HEK293 (cell line): ENCODE measurements around the gene RNF182.
A peak's percentile ranks its signal among the peaks of the same experiment; 100 is the strongest.

Source experiments
- FEZF1 ChIP-seq: fragments of 450-650 bp; formaldehyde crosslinking; IDR thresholded peaks from 2 replicates; pipeline ENCODE4 v1.5.1; 2016; ENCODE audit warnings: missing biosample characterization, missing genetic modification characterization
- KLF9 ChIP-seq: fragments of 450-650 bp; formaldehyde crosslinking; IDR thresholded peaks from 2 replicates; pipeline ENCODE4 v1.5.1; 2016; ENCODE audit warnings: missing biosample characterization, missing genetic modification characterization, low read depth
- SCRT2 ChIP-seq: fragments of 450-650 bp; formaldehyde crosslinking; IDR thresholded peaks from 2 replicates; pipeline ENCODE4 v1.5.1; 2016; ENCODE audit warnings: missing biosample characterization, missing genetic modification characterization
- SP3 ChIP-seq: fragments of 450-650 bp; formaldehyde crosslinking; IDR thresholded peaks from 2 replicates; pipeline ENCODE4 v1.5.1; 2016; ENCODE audit warnings: missing biosample characterization, missing genetic modification characterization
- SP7 ChIP-seq: fragments of 450-650 bp; formaldehyde crosslinking; IDR thresholded peaks from 2 replicates; pipeline ENCODE4 v1.5.1; 2016; ENCODE audit warnings: missing biosample characterization, missing genetic modification characterization
- ZBTB17 ChIP-seq: fragments of 450-650 bp; formaldehyde crosslinking; IDR thresholded peaks from 2 replicates; pipeline ENCODE4 v1.5.1; 2016; ENCODE audit warnings: missing biosample characterization, missing genetic modification characterization
- ZBTB20 ChIP-seq: fragments of 450-650 bp; formaldehyde crosslinking; IDR thresholded peaks from 2 replicates; pipeline ENCODE4 v1.5.1; 2016; ENCODE audit warnings: missing biosample characterization, missing genetic modification characterization
- ZBTB7A ChIP-seq: fragments of 450-650 bp; formaldehyde crosslinking; IDR thresholded peaks from 2 replicates; pipeline ENCODE4 v1.5.1; 2016; ENCODE audit warnings: low read depth, missing biosample characterization, missing genetic modification characterization
- ZFP37 ChIP-seq: fragments of 450-650 bp; formaldehyde crosslinking; IDR thresholded peaks from 2 replicates; pipeline ENCODE4 v1.5.1; 2016; ENCODE audit warnings: missing biosample characterization, missing genetic modification characterization
- ZIC2 ChIP-seq: fragments of 450-650 bp; formaldehyde crosslinking; IDR thresholded peaks from 2 replicates; pipeline ENCODE4 v1.5.1; 2016; ENCODE audit warnings: missing biosample characterization, missing genetic modification characterization
- ZNF155 ChIP-seq: fragments of 450-650 bp; formaldehyde crosslinking; IDR thresholded peaks from 2 replicates; pipeline ENCODE4 v1.5.1; 2016; ENCODE audit warnings: missing biosample characterization, missing genetic modification characterization
- ZNF2 ChIP-seq: fragments of 450-650 bp; formaldehyde crosslinking; IDR thresholded peaks from 2 replicates; pipeline ENCODE4 v1.5.1; 2016; ENCODE audit warnings: missing biosample characterization, missing genetic modification characterization
- ZNF302 ChIP-seq: fragments of 450-650 bp; formaldehyde crosslinking; IDR thresholded peaks from 2 replicates; pipeline ENCODE4 v1.5.1; 2016; ENCODE audit warnings: missing biosample characterization, missing genetic modification characterization, low read depth
- ZNF324 ChIP-seq: fragments of 450-650 bp; formaldehyde crosslinking; IDR thresholded peaks from 2 replicates; pipeline ENCODE4 v1.5.1; 2016; ENCODE audit warnings: missing biosample characterization, missing genetic modification characterization
- ZNF366 ChIP-seq: fragments of 450-650 bp; formaldehyde crosslinking; conservative IDR thresholded peaks from 2 replicates; pipeline ENCODE4 v1.5.1; 2016; ENCODE audit warnings: missing biosample characterization, missing genetic modification characterization
- ZNF391 ChIP-seq: fragments of 450-650 bp; formaldehyde crosslinking; IDR thresholded peaks from 2 replicates; pipeline ENCODE4 v1.5.1; 2016; ENCODE audit warnings: low read depth, missing biosample characterization, missing genetic modification characterization, borderline replicate concordance
- ZNF544 ChIP-seq: fragments of 450-650 bp; formaldehyde crosslinking; IDR thresholded peaks from 2 replicates; pipeline ENCODE4 v1.5.0; 2017; ENCODE audit warnings: missing biosample characterization, missing genetic modification characterization
- ZNF548 ChIP-seq: fragments of 450-650 bp; formaldehyde crosslinking; IDR thresholded peaks from 2 replicates; pipeline ENCODE4 v1.5.1; 2016; ENCODE audit warnings: missing biosample characterization, missing genetic modification characterization
- ZNF624 ChIP-seq: fragments of 450-650 bp; formaldehyde crosslinking; IDR thresholded peaks from 2 replicates; pipeline ENCODE4 v1.5.1; 2017; ENCODE audit warnings: missing biosample characterization, missing genetic modification characterization
- ZNF670 ChIP-seq: fragments of 450-650 bp; formaldehyde crosslinking; IDR thresholded peaks from 2 replicates; pipeline ENCODE4 v1.5.1; 2016; ENCODE audit warnings: missing biosample characterization, missing genetic modification characterization, low read depth
- ZNF777 ChIP-seq: fragments of 450-650 bp; formaldehyde crosslinking; IDR thresholded peaks from 2 replicates; pipeline ENCODE4 v1.5.1; 2017; ENCODE audit warnings: missing biosample characterization, missing genetic modification characterization, borderline replicate concordance
- ZSCAN23 ChIP-seq: fragments of 450-650 bp; formaldehyde crosslinking; IDR thresholded peaks from 2 replicates; pipeline ENCODE4 v1.5.1; 2016; ENCODE audit warnings: missing biosample characterization, missing genetic modification characterization
- ZXDB ChIP-seq: fragments of 450-650 bp; formaldehyde crosslinking; IDR thresholded peaks from 2 replicates; pipeline ENCODE4 v1.5.1; 2016; ENCODE audit warnings: missing biosample characterization, missing genetic modification characterization
- TF ChIP-seq, protein P1 (sequence below): fragments of 450-650 bp; formaldehyde crosslinking; IDR thresholded peaks from 2 replicates; pipeline ENCODE4 v1.5.1; 2016; ENCODE audit warnings: missing biosample characterization, missing genetic modification characterization
- TF ChIP-seq, protein P2 (sequence below): fragments of 450-650 bp; formaldehyde crosslinking; IDR thresholded peaks from 2 replicates; pipeline ENCODE4 v1.5.1; 2016; ENCODE audit warnings: missing biosample characterization, missing genetic modification characterization
- TF ChIP-seq, protein P3 (sequence below): fragments of 450-650 bp; formaldehyde crosslinking; optimal IDR thresholded peaks from 2 replicates; pipeline ENCODE3; 2016; ENCODE audit warnings: missing biosample characterization, mild to moderate bottlenecking, missing genetic modification characterization
- TF ChIP-seq, protein P4 (sequence below): fragments of 450-650 bp; formaldehyde crosslinking; IDR thresholded peaks from 2 replicates; pipeline ENCODE4 v1.5.1; 2016; ENCODE audit warnings: missing biosample characterization, missing genetic modification characterization
- TF ChIP-seq, protein P5 (sequence below): fragments of 450-650 bp; formaldehyde crosslinking; IDR thresholded peaks from 2 replicates; pipeline ENCODE4 v1.5.1; 2016; ENCODE audit warnings: missing biosample characterization, missing genetic modification characterization
- TF ChIP-seq, protein P6 (sequence below): fragments of 450-650 bp; formaldehyde crosslinking; IDR thresholded peaks from 2 replicates; pipeline ENCODE4 v1.5.1; 2017; ENCODE audit warnings: missing biosample characterization, missing genetic modification characterization

Gene RNF182

DNA sequence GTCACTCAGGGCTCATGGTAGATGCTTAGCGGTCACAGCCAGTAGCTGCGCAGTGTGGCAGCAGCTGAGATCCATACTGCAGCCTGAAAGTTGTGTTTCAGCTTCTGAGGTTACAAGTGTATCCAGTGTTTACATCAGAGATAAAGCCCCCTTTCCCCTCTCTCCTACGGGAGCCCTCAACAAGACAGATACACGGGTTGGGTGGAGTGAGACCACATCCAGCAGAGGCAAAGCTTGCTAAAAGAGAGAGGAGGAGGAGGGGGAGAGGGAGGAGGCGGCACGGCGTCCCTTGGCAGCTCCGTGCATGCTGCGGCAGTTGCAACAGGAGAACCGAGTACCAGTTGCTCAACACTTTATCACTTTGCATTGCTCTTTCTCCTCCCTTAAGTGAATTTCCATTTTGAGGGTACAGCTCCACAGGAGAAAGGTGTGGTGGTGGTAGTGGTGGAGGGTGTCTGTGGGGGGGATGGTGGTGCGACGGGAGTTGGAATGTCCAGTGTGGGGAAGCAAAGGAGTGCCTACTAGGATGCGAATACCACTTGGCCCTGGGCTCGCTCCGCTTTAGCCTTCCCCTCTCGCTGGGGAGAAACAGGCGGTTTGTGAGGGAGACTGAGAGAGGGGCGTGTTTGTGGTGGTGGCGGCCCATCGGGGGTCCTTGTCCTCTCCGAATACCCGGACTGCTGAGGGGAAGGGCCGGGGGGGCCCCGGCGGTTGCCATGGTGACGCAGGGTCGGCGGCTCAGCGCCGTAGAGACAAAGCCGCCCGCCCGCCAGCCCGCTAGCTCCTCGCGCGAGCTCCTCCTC, 405 bp upstream of the RNF182 start (continued):
- TF ChIP-seq ZNF391 (tag by site-specific recombination) = 0 out of 2 replicates have a peak, but pooled peaks have one; percentile 30
- TF ChIP-seq, protein P1, sequence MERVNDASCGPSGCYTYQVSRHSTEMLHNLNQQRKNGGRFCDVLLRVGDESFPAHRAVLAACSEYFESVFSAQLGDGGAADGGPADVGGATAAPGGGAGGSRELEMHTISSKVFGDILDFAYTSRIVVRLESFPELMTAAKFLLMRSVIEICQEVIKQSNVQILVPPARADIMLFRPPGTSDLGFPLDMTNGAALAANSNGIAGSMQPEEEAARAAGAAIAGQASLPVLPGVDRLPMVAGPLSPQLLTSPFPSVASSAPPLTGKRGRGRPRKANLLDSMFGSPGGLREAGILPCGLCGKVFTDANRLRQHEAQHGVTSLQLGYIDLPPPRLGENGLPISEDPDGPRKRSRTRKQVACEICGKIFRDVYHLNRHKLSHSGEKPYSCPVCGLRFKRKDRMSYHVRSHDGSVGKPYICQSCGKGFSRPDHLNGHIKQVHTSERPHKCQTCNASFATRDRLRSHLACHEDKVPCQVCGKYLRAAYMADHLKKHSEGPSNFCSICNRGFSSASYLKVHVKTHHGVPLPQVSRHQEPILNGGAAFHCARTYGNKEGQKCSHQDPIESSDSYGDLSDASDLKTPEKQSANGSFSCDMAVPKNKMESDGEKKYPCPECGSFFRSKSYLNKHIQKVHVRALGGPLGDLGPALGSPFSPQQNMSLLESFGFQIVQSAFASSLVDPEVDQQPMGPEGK = peak; percentile 87
- TF ChIP-seq, protein P2, sequence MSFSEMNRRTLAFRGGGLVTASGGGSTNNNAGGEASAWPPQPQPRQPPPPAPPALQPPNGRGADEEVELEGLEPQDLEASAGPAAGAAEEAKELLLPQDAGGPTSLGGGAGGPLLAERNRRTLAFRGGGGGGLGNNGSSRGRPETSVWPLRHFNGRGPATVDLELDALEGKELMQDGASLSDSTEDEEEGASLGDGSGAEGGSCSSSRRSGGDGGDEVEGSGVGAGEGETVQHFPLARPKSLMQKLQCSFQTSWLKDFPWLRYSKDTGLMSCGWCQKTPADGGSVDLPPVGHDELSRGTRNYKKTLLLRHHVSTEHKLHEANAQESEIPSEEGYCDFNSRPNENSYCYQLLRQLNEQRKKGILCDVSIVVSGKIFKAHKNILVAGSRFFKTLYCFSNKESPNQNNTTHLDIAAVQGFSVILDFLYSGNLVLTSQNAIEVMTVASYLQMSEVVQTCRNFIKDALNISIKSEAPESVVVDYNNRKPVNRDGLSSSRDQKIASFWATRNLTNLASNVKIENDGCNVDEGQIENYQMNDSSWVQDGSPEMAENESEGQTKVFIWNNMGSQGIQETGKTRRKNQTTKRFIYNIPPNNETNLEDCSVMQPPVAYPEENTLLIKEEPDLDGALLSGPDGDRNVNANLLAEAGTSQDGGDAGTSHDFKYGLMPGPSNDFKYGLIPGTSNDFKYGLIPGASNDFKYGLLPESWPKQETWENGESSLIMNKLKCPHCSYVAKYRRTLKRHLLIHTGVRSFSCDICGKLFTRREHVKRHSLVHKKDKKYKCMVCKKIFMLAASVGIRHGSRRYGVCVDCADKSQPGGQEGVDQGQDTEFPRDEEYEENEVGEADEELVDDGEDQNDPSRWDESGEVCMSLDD (tag by site-specific recombination) = peak; percentile 66; the same call in 1 of the 2 replicates
- peak; percentile 48 for TF ChIP-seq KLF9
- peak; percentile 89 for TF ChIP-seq ZNF2
- TF ChIP-seq, protein P3, sequence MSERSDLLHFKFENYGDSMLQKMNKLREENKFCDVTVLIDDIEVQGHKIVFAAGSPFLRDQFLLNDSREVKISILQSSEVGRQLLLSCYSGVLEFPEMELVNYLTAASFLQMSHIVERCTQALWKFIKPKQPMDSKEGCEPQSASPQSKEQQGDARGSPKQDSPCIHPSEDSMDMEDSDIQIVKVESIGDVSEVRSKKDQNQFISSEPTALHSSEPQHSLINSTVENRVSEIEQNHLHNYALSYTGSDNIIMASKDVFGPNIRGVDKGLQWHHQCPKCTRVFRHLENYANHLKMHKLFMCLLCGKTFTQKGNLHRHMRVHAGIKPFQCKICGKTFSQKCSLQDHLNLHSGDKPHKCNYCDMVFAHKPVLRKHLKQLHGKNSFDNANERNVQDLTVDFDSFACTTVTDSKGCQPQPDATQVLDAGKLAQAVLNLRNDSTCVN (tag by site-specific recombination) = peak; percentile 42
- TF ChIP-seq ZNF544 (tag by site-specific recombination) = no peak
- peak; percentile 74; the same call in 1 of the 2 replicates for TF ChIP-seq SP7 (tag by site-specific recombination)
- peak; percentile 55 for TF ChIP-seq ZXDB
- 0 out of 2 replicates have a peak, but pooled peaks have one; percentile 34 for TF ChIP-seq ZNF324
- peak; percentile 73 for TF ChIP-seq ZNF366 (tag by site-specific recombination)
- TF ChIP-seq ZNF624 = no peak
- TF ChIP-seq ZFP37 = peak; percentile 58; the same call in 1 of the 2 replicates
- peak; percentile 27; the same call in 1 of the 2 replicates for TF ChIP-seq SP3
- no peak for TF ChIP-seq ZNF670 (tag by site-specific recombination)
- TF ChIP-seq ZIC2 (tag by site-specific recombination) = peak; percentile 59
- no peak for TF ChIP-seq ZSCAN23
- peak; percentile 85; the same call in 1 of the 2 replicates for TF ChIP-seq ZNF777
- 0 out of 2 replicates have a peak, but pooled peaks have one; percentile 33 for TF ChIP-seq ZNF548 (tag by site-specific recombination)
- peak; percentile 65 for TF ChIP-seq FEZF1
- peak; percentile 88 for TF ChIP-seq ZBTB20
- TF ChIP-seq ZNF155 (tag by site-specific recombination) = no peak
- TF ChIP-seq, protein P4, sequence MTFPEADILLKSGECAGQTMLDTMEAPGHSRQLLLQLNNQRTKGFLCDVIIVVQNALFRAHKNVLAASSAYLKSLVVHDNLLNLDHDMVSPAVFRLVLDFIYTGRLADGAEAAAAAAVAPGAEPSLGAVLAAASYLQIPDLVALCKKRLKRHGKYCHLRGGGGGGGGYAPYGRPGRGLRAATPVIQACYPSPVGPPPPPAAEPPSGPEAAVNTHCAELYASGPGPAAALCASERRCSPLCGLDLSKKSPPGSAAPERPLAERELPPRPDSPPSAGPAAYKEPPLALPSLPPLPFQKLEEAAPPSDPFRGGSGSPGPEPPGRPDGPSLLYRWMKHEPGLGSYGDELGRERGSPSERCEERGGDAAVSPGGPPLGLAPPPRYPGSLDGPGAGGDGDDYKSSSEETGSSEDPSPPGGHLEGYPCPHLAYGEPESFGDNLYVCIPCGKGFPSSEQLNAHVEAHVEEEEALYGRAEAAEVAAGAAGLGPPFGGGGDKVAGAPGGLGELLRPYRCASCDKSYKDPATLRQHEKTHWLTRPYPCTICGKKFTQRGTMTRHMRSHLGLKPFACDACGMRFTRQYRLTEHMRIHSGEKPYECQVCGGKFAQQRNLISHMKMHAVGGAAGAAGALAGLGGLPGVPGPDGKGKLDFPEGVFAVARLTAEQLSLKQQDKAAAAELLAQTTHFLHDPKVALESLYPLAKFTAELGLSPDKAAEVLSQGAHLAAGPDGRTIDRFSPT (tag by site-specific recombination) = peak; percentile 79
- TF ChIP-seq, protein P5, sequence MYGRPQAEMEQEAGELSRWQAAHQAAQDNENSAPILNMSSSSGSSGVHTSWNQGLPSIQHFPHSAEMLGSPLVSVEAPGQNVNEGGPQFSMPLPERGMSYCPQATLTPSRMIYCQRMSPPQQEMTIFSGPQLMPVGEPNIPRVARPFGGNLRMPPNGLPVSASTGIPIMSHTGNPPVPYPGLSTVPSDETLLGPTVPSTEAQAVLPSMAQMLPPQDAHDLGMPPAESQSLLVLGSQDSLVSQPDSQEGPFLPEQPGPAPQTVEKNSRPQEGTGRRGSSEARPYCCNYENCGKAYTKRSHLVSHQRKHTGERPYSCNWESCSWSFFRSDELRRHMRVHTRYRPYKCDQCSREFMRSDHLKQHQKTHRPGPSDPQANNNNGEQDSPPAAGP = peak; percentile 70; the same call in 1 of the 2 replicates
- TF ChIP-seq, protein P6, sequence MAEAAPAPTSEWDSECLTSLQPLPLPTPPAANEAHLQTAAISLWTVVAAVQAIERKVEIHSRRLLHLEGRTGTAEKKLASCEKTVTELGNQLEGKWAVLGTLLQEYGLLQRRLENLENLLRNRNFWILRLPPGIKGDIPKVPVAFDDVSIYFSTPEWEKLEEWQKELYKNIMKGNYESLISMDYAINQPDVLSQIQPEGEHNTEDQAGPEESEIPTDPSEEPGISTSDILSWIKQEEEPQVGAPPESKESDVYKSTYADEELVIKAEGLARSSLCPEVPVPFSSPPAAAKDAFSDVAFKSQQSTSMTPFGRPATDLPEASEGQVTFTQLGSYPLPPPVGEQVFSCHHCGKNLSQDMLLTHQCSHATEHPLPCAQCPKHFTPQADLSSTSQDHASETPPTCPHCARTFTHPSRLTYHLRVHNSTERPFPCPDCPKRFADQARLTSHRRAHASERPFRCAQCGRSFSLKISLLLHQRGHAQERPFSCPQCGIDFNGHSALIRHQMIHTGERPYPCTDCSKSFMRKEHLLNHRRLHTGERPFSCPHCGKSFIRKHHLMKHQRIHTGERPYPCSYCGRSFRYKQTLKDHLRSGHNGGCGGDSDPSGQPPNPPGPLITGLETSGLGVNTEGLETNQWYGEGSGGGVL (tag by site-specific recombination) = peak; percentile 90
- TF ChIP-seq SCRT2 (tag by site-specific recombination) = peak; percentile 100
- peak; percentile 98 for TF ChIP-seq ZBTB17 (tag by site-specific recombination)
- no peak for TF ChIP-seq ZNF302 (tag by site-specific recombination)
- peak; percentile 83 for TF ChIP-seq ZBTB7A
